Dermis blood vessel endothelial cell (primary cell): Measurements from ENCODE around the gene SOBP. TPM values are rescaled to one million over a fixed set of nuclear protein-coding genes. Genes with fewer than 3 reads are reported as not detected.
A peak's percentile ranks its signal among the peaks of the same experiment; 100 is the strongest.

Experiments used
- DNase-seq: peaks from one replicate; pipeline ENCODE4 v3.0.0; 2010
- total RNA-seq: library from RNA; depleted of rRNA; stranded (reverse); fragments of >200 nt; gene quantifications from 2 replicates; pipeline ENCODE4 v1.2.3, GENCODE V29; 2014

SOBP gene
- total RNA-seq, 1 donor from 2014 or later = 1.0 TPM

DNA sequence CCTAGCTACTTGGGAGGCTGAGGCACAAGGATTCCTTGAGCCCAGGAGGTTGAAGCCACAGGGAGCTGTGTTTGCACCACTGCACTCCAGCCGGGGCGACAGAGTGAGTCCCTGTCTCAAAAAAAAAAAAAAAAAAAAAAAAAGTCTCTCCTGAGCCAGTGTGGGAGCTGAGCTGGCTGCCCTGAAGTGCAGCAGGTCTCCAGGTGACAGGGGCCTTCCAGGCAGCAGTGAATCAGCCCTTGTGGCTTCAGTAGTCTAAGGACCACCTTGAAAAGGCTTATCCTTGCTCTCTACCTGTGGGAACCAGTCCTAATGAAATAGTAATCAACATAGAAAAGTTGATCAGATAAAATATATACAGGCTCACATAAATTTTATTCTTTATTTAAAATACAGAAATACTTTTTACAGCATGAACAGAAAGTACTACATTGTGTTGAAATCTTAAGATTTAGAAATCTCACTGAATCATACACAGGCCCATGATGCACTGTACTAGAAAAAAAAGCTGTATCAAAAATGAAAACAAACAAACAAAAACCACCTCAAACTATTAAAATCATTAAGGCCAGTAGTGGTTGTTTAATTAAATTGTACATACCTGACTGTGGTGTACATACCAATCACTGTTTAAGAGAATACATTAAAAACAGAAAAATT is 205.3 kb downstream of the SOBP start:
- no peak for DNase-seq

DNA sequence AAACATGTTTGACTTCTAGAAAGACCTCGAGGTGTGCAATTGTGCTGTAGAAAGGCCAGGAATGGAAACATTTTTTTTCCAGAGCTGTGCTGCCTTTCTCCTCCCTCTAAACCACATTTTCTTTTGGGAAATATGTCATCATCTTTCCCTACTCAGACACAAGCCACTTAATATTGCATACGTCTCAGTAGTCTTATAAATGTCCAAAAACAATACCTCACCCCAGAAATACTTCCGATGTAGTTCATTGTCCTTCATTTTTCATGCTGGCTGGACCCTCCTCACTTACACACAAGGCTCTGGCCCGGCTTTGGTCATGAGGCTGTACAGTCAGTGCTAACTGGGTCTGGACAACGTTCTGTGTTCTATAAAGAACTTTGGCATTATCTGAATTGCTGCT is 207.8 kb downstream of the SOBP start:
- DNase-seq = no peak

DNA sequence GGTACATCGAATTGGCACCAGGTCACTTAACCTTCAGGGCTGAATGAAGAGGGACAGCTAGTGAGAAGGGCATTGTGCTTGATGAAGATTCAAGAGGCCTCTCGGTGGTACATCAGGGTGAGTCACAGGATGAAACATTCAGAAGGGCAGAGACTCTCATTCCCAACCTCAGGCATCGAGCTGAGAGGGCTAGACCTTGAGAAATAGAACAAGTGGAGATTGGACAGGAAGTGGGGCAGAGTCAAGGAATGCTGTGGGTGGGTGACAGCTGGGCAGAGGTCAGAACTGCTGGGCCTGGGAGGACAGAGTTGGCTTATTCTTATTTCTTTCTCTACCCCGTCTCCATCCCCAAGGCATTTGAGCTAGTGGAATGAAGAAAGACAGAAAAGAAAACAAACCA is 208.2 kb downstream of the SOBP start:
- no peak for DNase-seq

GRCh38 chr6:107699254-107699653 is 209.3 kb downstream of the SOBP start:
- no peak for DNase-seq

DNA sequence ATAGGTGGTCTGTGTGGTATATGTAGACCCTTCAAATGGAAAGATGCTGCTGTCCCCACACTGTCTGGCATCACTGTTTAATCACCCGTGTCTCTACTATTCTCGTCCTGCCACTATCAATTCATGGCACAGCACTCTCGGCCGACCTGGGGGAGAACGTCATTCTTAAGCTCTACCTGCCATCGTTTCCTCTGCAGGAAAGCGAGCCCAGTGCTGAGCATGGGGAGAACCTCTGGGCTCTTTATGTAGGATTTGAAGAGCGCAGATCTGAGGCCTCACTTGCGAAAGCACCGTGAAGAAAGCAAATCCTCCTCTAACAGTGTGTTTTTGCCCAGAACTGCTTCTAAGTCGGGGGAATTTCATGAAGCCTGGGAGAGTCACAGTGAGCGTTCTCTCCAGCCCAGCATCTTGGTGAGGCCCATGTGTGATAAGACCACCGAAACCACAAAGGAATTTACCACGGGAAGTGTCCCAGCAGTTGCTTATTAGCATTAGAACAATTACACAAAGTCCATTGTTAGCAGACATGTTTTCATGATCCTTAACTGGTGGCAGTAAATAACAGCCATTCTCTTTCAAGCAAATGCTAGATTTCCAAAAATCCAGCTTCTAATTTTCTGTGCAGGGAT is 209.9 kb downstream of the SOBP start:
- no peak for DNase-seq

GRCh38 chr6:107703606-107704005 is 213.7 kb downstream of the SOBP start:
- no peak for DNase-seq

GRCh38 chr6:107704347-107705013 is 214.6 kb downstream of the SOBP start:
- DNase-seq = peak; percentile 72

DNA sequence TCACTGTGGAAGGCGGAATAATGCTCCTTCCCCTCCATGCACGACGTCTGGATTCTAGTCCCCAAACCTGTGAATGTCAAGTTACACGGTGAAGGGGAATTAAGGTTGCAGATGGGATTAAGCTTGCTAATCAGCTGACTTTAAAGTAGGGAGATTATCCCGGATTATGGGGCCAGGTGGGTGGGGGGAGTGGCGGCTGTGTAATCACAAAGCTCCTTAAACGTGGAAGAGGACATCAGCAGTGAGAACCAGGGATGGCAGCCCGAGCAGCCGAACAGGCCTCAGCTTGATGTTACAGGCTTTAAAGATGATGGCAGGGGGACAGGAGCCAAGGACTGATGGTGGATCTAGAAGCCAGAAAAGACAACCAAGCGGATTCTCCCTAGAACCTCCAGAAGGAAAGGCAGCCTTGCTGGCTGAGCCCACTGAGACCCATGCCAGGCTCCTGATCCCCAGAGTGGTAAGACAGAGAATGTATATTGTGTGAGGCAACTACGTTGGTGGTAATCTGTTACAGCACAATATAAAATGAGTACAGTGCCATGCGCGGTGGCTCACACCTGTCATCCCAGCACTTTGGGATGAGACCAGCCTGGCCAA is 216.7 kb downstream of the SOBP start:
- no peak for DNase-seq

DNA sequence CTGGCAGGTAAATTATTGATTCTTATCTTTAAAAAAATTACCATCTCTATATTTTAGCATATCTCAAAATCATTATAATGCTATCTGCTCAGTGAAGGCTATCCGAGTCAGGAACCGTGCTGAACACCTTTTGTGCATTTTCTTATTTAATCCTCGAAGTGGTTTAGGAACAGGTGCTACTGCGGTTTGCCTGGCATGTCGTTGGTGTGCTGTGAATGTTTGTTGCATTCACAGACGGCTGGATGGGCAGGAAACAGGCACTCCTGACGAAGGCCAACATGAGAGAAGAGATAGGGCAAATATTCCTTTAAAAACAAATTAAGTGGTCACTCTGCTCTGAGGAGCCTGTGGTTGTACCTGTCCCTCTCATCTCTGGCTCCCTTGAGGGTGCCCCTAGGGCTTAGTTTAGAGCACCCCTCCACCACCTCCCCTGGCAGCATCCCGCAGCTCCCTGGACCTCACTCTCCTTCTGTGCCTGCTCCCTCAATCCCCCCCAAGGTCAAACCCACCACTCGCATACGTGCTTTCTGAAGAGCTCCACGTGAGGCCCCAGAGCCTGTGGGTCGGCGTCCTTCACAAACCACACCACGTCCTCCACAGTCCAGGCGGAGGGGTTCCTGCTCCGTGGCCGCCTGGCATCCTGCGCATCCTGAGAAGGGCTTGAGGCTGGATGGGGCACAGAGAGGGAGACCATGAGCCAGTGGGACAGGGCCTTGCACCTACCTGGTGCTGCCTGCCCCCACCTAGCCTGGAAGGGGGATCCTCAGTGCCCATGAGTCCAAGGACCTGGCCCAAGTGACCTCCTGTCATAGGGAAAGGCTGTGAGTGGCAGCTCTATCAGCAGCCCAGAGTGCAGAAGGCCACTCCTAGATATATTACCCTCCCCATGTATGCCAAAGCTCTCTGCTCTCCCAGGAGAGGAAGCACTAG is 217.7 kb downstream of the SOBP start:
- DNase-seq = no peak

- no peak for DNase-seq
These were observed 218.5 kb downstream of the SOBP start for GRCh38 chr6:107708435-107708834.

DNA sequence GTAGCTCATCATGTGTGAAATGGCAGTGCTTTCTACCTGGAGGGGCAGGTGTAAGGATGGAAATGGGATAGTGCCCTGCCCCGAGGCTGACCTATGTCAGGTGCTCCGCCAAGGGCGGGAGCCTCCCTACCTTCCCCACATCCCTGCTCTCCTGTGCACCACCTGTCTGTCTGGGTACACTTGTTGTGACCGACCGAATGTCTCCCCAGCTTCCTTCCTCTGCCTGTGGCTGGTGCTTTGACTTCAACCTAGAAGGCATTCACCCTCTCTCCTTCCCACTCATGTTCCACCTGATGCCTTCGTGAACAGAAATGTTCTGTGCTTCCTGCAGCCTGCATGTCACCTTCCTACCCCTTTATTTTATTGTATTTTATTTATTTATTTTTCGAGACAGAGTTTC is 219.4 kb downstream of the SOBP start:
- DNase-seq = no peak

Other genes starting within 250 kb of the SOBP start
- 6.6 and 9.1 TPM in 2 replicates for gene PDSS2, start 30.6 kb upstream of the SOBP start, total RNA-seq